BJ (cell line): ENCODE data around the gene CSF3. TPM values are rescaled to one million over a fixed set of nuclear protein-coding genes. Genes with fewer than 3 reads are reported as not detected.

ENCODE experiments used
- CTCF ChIA-PET: fragments of 350-600 bp; formaldehyde crosslinking; extraction: SDS; loops from one replicate; lab custom pipeline; 2021; ENCODE audit warnings: antibody characterized with exemption, inconsistent platforms; lab: Yijun Ruan, JAX
- POLR2A ChIA-PET: fragments of 300-600 bp; sonication (Branson Sonifier 250); formaldehyde crosslinking; extraction: SDS; loops from one replicate; lab custom pipeline; 2021; ENCODE audit warnings: antibody characterized with exemption; lab: Charles Lee
- DNase-seq: peaks from one replicate; pipeline ENCODE4 v3.0.0-alpha.2; 2011; ENCODE audit warnings: low read depth
- H3K27me3 ChIP-seq: 2 replicates; pipeline ENCODE4 v1.6.0; 2011; ENCODE audit warnings: low read length; ENCODE audit not compliant: control insufficient read depth, insufficient read depth
- H3K36me3 ChIP-seq: 2 replicates; pipeline ENCODE4 v1.5.1; 2011; ENCODE audit warnings: low read length; ENCODE audit not compliant: control insufficient read depth, insufficient read depth
- H3K4me3 ChIP-seq: 2 replicates; pipeline ENCODE4 v1.5.1; 2011; ENCODE audit warnings: low read depth, mild to moderate bottlenecking, control low read depth, low read length
- polyA plus RNA-seq: library from polyadenylated mRNA; depleted of rRNA; stranded (reverse); fragments of >200 nt; gene quantifications from 2 replicates; pipeline ENCODE4 v1.2.3, GENCODE V29; 2011
- TF ChIP-seq, protein P1 (sequence below): IDR thresholded peaks from 2 replicates; pipeline ENCODE4 v1.5.1; 2011; ENCODE audit warnings: low read depth, mild to moderate bottlenecking, control low read depth, inconsistent platforms, low read length, moderate library complexity; ENCODE audit not compliant: insufficient read depth

Gene CSF3
- polyA plus RNA-seq, 1 experiment: not detected

DNA sequence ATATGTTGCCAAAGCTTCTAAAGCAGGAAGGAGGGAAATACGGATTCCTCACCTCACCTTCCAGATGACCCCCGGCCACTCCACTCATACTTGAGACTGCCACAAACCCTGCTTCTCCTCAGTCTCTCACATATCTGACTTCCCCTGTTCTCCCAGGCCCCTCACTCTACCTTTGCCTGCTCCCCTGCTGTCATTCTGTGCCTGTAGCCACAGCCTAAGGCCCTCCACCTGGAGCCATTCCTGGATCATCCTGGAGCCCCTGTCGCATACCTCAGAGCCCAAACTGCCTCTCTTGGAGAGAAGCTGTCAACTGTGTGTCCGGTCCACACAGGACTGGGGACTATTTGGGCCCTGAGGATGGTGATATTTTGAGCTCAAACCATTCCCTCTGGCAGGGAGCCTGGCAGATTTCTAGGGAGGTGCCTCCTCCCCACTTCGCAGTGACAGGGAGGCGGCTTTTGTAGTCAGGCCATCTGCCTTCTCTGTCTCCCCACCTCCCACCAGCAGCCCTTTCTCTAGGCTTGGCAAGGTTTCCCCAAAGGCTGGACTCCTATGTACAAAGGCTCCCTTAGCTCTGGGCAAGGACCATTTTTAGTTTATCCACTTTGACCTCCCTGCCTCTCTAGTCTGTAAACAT lies 41.3 kb downstream of the CSF3 start:
- Histone ChIP-seq H3K36me3 (peaks cover 3% of the 10 kb centered on the region), H3K4me3 (no peak overlapping the region), H3K27me3 (no peaks in the 10 kb centered on the region)
- POLR2A ChIA-PET: no interaction called here
- DNase-seq: no peak
- TF ChIP-seq, protein P1, sequence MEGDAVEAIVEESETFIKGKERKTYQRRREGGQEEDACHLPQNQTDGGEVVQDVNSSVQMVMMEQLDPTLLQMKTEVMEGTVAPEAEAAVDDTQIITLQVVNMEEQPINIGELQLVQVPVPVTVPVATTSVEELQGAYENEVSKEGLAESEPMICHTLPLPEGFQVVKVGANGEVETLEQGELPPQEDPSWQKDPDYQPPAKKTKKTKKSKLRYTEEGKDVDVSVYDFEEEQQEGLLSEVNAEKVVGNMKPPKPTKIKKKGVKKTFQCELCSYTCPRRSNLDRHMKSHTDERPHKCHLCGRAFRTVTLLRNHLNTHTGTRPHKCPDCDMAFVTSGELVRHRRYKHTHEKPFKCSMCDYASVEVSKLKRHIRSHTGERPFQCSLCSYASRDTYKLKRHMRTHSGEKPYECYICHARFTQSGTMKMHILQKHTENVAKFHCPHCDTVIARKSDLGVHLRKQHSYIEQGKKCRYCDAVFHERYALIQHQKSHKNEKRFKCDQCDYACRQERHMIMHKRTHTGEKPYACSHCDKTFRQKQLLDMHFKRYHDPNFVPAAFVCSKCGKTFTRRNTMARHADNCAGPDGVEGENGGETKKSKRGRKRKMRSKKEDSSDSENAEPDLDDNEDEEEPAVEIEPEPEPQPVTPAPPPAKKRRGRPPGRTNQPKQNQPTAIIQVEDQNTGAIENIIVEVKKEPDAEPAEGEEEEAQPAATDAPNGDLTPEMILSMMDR: no peak
- CTCF ChIA-PET: interaction anchor here (0.8 to 1.5 kb wide), 5 partner anchors 10 to 132 kb away, joined by 3 to 6 read pairs (median 3); no protein-coding TSS in a partner anchor

DNA sequence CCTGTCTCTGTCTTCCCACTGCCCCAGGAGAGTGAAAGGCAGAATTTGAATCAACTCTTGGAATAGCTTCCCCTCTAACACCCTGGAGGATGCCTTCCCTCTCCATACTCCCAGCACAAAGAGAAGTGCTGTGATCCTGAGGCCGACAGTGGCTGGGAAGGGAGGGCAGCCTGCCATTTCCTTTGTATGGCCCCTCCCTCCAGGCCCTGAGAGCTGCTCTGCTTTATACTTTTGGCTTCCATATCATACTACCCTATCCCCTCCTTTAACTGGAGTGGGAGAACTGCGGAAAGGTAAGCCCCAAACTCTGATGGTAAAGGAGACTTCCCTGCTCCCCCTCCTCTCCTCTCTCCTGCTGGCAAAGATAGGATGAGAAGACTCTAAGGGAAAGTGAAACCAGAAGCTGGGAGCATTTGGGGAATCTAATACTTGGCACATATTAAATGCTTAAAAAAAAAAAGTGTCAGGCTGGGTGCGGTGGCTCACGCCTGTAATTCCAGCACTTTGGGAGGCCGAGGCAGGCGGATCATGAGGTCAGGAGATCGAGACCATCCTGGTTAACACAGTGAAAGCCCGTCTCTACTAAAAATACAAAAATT lies 43.0 kb downstream of the CSF3 start:
- Histone ChIP-seq H3K4me3 (no peak overlapping the region), H3K27me3 (no peaks in the 10 kb centered on the region), H3K36me3 (no peaks in the 10 kb centered on the region)
- TF ChIP-seq, protein P1: no peak
- CTCF ChIA-PET: interaction anchor here (0.6 to 3.3 kb wide), 9 partner anchors 8 to 214 kb away, joined by 3 to 27 read pairs (median 5); partner anchors contain the start of gene NR1D1
- POLR2A ChIA-PET: no interaction called here
- DNase-seq: no peak

DNA sequence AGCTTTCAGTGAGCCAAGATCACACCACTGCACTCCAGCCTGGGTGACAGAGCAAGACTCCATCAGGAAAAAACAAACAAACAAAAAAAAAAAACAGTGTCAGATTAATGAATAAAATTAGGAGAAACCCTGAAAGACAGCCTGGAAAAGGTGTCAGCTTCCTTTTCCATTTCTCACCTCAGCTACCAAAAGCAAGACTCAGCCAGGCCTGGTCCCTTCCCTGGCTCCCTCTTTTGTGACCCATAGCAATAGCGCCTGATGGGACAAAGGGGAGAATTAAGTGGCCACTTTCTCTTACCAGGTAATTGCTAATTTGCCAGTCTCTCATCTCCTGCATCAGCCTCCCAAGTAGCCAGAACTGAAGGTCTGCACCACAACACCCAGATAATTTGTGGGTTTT lies 43.6 kb downstream of the CSF3 start:
- TF ChIP-seq, protein P1: no peak
- H3K36me3 ChIP-seq: no peaks in the 10 kb centered on the region
- CTCF ChIA-PET: interaction anchor here (0.9 to 3.3 kb wide), 7 partner anchors 16 to 52 kb away, joined by 3 to 27 read pairs (median 5); partner anchors contain the start of gene NR1D1
- no peaks in the 10 kb centered on the region for H3K27me3 ChIP-seq
- POLR2A ChIA-PET: no interaction called here
- DNase-seq: no peak
- H3K4me3 ChIP-seq: no peak overlapping the region

DNA sequence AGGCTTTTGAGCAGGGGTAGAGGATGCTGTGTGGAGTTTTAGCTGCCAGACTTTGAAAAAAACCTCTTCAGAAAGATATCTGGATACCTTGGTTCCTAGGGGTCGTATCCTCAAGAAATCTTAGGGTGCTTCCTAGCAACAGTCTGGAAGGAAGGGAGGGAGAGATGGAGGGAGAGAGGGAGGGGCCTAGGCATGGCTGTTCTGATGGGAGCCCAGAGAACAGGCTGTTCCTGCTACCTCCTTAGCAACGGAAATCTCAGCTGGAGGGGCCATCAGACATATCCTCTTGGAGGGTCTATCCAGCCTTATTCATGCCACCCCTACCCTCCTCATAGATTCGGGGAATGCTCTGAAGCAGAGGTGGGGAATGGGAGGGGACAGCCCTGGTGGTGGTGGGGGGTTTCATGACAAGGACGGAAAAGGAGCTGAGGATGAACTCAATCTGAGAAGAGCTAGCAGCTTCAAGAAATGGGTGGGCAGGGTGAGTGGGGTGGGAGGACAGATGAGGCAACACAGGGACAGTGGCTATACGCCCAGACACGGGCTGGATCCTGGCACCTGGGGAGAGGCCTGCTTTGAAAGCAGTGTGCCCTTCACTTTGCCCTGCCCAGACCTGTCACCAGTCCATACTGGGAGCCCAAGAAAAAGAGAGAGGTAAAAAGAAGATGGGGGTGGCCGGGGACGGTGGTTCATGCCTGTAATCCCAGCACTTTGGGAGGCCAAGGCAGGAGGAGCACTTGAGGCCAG lies 44.7 kb downstream of the CSF3 start:
- ChIA-PET POLR2A (no interaction called here), CTCF (interaction anchor here (0.6 to 3.3 kb wide), 5 partner anchors 15 to 41 kb away, joined by 3 to 27 read pairs (median 5); partner anchors contain the start of gene NR1D1)

More for the DNA sequence above, 44.7 kb downstream of the CSF3 start:
- Histone ChIP-seq H3K4me3 (no peak overlapping the region), H3K27me3 (no peaks in the 10 kb centered on the region), H3K36me3 (no peaks in the 10 kb centered on the region)
- no peak for DNase-seq
- TF ChIP-seq, protein P1: no peak
